A549 (cell line): ENCODE data around the gene C1QL3. TPM values are rescaled to one million over a fixed set of nuclear protein-coding genes. Genes with fewer than 3 reads are reported as not detected.

ENCODE experiments used
- ATAC-seq, 2 experiments: fragments of 200-7000 bp in 1 of 2; fragments of >200 bp in 1 of 2; cut with Nextera tagmentation in 1 of 2; cut with Tn5 transposase in 1 of 2; 3 replicates each; pipeline versions ENCODE4 v1.8.0 to v1.9.1; 2018 to 2020; ENCODE audit warnings: mild to moderate bottlenecking in 1 of 2, moderate library complexity in 1 of 2
- CTCF ChIA-PET: fragments of 300-600 bp; sonication (Branson Sonifier 250); formaldehyde crosslinking; extraction: SDS; loops from one replicate; lab custom pipeline; 2021; ENCODE audit warnings: antibody characterized with exemption, inconsistent platforms; lab: Yijun Ruan, JAX
- POLR2A ChIA-PET: fragments of 350-600 bp; formaldehyde crosslinking; extraction: SDS; loops from one replicate; lab custom pipeline; 2021; ENCODE audit warnings: antibody characterized with exemption, inconsistent platforms; lab: Yijun Ruan, JAX
- DNase-seq, 2 experiments: peaks; one replicate each; pipeline versions ENCODE4 v3.0.0 to v3.0.0-alpha.2; 2011 to 2016; ENCODE audit warnings: low read depth in 1 of 2, low spot score in 1 of 2
- FAIRE-seq: peaks from 2 replicates; lab custom pipeline; 2011; peaks lifted over from hg19 to GRCh38; lab: Jason Lieb, UNC
- H3K27ac ChIP-seq, 2 experiments: fragments of >200 bp; sonication (Bioruptor Twin); formaldehyde crosslinking; 3 replicates each; pipeline ENCODE4 v1.5.1; 2016 to 2017
- H3K4me1 ChIP-seq: fragments of >200 bp; sonication (Bioruptor Twin); formaldehyde crosslinking; 3 replicates; pipeline ENCODE4 v1.6.1; 2016
- H3K4me2 ChIP-seq: fragments of >200 bp; sonication (Bioruptor Twin); formaldehyde crosslinking; 3 replicates; pipeline ENCODE4 v1.6.1; 2016
- H3K4me3 ChIP-seq: fragments of >200 bp; sonication (Bioruptor Twin); formaldehyde crosslinking; 3 replicates; pipeline ENCODE4 v1.5.1; 2016
- H3K9me3 ChIP-seq: fragments of >200 bp; sonication (Bioruptor Twin); formaldehyde crosslinking; 3 replicates; pipeline ENCODE4 v1.6.1; 2016
- CEBPB ChIP-seq, 2 experiments: fragments of >200 bp in 1 of 2; sonication (Bioruptor Twin) in 1 of 2; formaldehyde crosslinking in 1 of 2; IDR thresholded peaks; 2 replicates each; pipeline ENCODE4 v1.6.1; 2012 to 2016
- EHMT2 ChIP-seq: fragments of 200-600 bp; sonication (generic); IDR thresholded peaks from 2 replicates; pipeline ENCODE4 v1.6.1; 2016; ENCODE audit warnings: antibody characterized with exemption, low read depth, mild to moderate bottlenecking, moderate library complexity
- FOSB ChIP-seq: fragments of 250-450 bp; sonication (Bioruptor Pico); IDR thresholded peaks from 2 replicates; pipeline ENCODE4 v1.5.0; 2020; ENCODE audit warnings: mild to moderate bottlenecking, moderate library complexity
- FOSL2 ChIP-seq, 2 experiments: fragments of 450-650 bp in 1 of 2; fragments of >200 bp in 1 of 2; sonication (Bioruptor Twin) in 1 of 2; formaldehyde crosslinking; IDR thresholded peaks; 2 replicates each; pipeline versions ENCODE4 v1.5.0 to v1.6.1; 2016 to 2020; ENCODE audit warnings: mild to moderate bottlenecking in 1 of 2, moderate library complexity in 1 of 2
- RFX5 ChIP-seq: fragments of 450-650 bp; IDR thresholded peaks from 2 replicates; pipeline ENCODE4 v1.7.1; 2014; ENCODE audit warnings: antibody characterized with exemption, mild to moderate bottlenecking, moderate library complexity
- RNF2 ChIP-seq: fragments of 200-600 bp; sonication (generic); IDR thresholded peaks from 2 replicates; pipeline ENCODE4 v1.6.1; 2016; ENCODE audit warnings: low read depth, mild to moderate bottlenecking, antibody characterized with exemption, moderate library complexity, borderline replicate concordance
- TFCP2L1 ChIP-seq: fragments of 250-450 bp; sonication (Bioruptor Pico); IDR thresholded peaks from 2 replicates; pipeline ENCODE4 v1.5.0; 2021; ENCODE audit warnings: mild to moderate bottlenecking
- TP53 ChIP-seq: fragments of 250-450 bp; sonication (Bioruptor Pico); IDR thresholded peaks from 2 replicates; pipeline ENCODE4 v1.5.0; 2021; ENCODE audit warnings: mild to moderate bottlenecking, moderate library complexity
- ZSCAN20 ChIP-seq: fragments of 250-450 bp; sonication (Bioruptor Pico); IDR thresholded peaks from 2 replicates; pipeline ENCODE4 v1.8.0; 2022; ENCODE audit warnings: mild to moderate bottlenecking, moderate library complexity
- WGBS: methylation state at CpG from one replicate; pipeline ENCODE4 v1.1.6; 2017; ENCODE audit errors: missing lambda C conversion rate; 5-methylcytosine and 5-hydroxymethylcytosine counted together
- polyA plus RNA-seq, 4 experiments: library from polyadenylated mRNA; depleted of rRNA in 3 of 4; stranded (reverse); fragments of >200 nt; fragmentation: RNase III in 1 of 4; extraction: RNeasy Plus Mini Kit Qiagen cat#74134 plus additional on column Dnase treatment in 1 of 4; gene quantifications; 2 replicates in 3 of 4; 3 replicates in 1 of 4; pipeline ENCODE4 v1.2.3, GENCODE V29; 2011 to 2017
- TF ChIP-seq, protein P1 (sequence below): fragments of 250-450 bp; sonication (Bioruptor Pico); IDR thresholded peaks from 2 replicates; pipeline ENCODE4 v1.5.0; 2020; ENCODE audit warnings: low read depth, mild to moderate bottlenecking, moderate library complexity
- TF ChIP-seq, protein P2 (sequence below): fragments of >200 bp; sonication (Bioruptor Twin); formaldehyde crosslinking; IDR thresholded peaks from 3 replicates; pipeline ENCODE4 v1.6.1; 2016
- TF ChIP-seq, protein P3 (sequence below): fragments of 150-350 bp; IDR thresholded peaks from 2 replicates; pipeline ENCODE4 v1.6.1; 2014; ENCODE audit warnings: low read depth, mild to moderate bottlenecking, low read length
- TF ChIP-seq, protein P4 (sequence below): fragments of 200-600 bp; sonication (generic); IDR thresholded peaks from 2 replicates; pipeline ENCODE4 v1.6.1; 2016; ENCODE audit warnings: antibody characterized with exemption, mild to moderate bottlenecking, moderate library complexity
- TF ChIP-seq, protein P5 (sequence below): fragments of 450-650 bp; IDR thresholded peaks from 2 replicates; pipeline ENCODE4 v1.6.1; 2014; ENCODE audit warnings: antibody characterized with exemption

The C1QL3 gene
- polyA plus RNA-seq, 2 of the 4 experiments (the other 2 are of a cell fraction), result not detected

DNA sequence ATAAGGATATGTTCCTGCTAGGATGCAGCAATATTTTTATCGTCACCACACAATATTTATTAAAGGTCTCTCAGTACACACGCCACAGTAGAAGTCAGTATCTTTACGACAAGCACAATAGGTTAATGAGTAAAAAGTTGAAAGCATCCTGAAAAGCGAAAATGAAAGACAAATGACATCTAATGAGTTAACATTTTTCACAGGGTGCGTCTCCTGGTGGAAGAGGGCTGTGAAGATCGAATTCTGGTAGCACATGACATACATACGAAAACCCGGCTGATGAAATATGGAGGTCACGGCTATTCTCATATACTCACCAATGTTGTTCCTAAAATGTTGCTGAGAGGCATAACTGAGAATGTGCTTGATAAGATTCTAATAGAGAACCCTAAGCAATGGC lies 10.8 kb downstream of the C1QL3 start:
- DNase-seq, result no peak
- Histone ChIP-seq H3K27ac (no peak overlapping the region), H3K9me3 (no peaks in the 10 kb centered on the region), H3K4me2 (no peak overlapping the region), H3K4me3 (no peak overlapping the region), H3K4me1 (no peaks in the 10 kb centered on the region)
- no peak for ATAC-seq
- FAIRE-seq, result no peak
- TF ChIP-seq RNF2 (no peak), RFX5 (no peak), TFCP2L1 (CRISPR knock-in tag) (no peak), ZSCAN20 (no peak)
- TF ChIP-seq, protein P1, sequence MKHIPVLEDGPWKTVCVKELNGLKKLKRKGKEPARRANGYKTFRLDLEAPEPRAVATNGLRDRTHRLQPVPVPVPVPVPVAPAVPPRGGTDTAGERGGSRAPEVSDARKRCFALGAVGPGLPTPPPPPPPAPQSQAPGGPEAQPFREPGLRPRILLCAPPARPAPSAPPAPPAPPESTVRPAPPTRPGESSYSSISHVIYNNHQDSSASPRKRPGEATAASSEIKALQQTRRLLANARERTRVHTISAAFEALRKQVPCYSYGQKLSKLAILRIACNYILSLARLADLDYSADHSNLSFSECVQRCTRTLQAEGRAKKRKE (CRISPR knock-in tag), result no peak
- TF ChIP-seq, all 56 proteins: peak for 0
- 88% methylated on average over 9 of the region's 9 CpGs for WGBS
- POLR2A ChIA-PET, result interaction anchor here (0.6 kb wide), 1 partner anchor 74 kb away, joined by 3 read pairs; the partner anchor contains the start of gene PTER
- CTCF ChIA-PET, result interaction anchor here (0.6 kb wide), 1 partner anchor 685 kb away, joined by 3 read pairs; no protein-coding TSS in a partner anchor

DNA sequence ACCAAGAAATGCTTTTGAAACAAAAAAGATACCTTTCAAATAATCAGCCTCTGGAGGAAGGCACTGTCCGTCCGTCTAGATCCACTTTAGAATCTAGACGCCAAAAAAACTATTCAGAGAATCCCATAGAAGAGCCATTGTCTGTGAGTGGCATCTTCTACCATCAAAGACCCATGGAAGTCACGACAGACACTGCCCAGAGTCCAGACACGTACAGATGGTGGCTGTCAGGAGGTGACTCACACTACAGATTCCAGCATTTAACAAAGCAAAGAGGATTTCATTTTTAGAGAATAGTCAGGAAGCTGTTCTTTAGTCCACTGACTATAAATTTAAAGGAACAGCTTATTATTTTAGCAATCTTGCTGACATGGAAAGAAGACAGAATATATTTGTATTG lies 11.7 kb downstream of the C1QL3 start:
- POLR2A ChIA-PET, result no interaction called here
- ATAC-seq, result no peak
- CTCF ChIA-PET, result no interaction called here
- no peak for FAIRE-seq
- Histone ChIP-seq H3K9me3 (no peaks in the 10 kb centered on the region), H3K4me2 (no peak overlapping the region), H3K27ac (no peak overlapping the region), H3K4me3 (no peak overlapping the region), H3K4me1 (no peaks in the 10 kb centered on the region)
- no peak for DNase-seq
- WGBS, result 60% methylated on average over 5 of the region's 5 CpGs
- TF ChIP-seq TP53 (CRISPR knock-in tag), result no peak
- TF ChIP-seq CEBPB (IDR thresholded peaks at IDR 0.05), result no peak
- TF ChIP-seq, protein P2, sequence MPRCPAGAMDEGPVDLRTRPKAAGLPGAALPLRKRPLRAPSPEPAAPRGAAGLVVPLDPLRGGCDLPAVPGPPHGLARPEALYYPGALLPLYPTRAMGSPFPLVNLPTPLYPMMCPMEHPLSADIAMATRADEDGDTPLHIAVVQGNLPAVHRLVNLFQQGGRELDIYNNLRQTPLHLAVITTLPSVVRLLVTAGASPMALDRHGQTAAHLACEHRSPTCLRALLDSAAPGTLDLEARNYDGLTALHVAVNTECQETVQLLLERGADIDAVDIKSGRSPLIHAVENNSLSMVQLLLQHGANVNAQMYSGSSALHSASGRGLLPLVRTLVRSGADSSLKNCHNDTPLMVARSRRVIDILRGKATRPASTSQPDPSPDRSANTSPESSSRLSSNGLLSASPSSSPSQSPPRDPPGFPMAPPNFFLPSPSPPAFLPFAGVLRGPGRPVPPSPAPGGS, result no peak
- TF ChIP-seq FOSL2 (IDR thresholded peaks at IDR 0.05), result no peak
- no peak for TF ChIP-seq FOSL2 (CRISPR knock-in tag; IDR thresholded peaks at IDR 0.05)
- no peak for TF ChIP-seq ZSCAN20
- no peak for TF ChIP-seq FOSB
- TF ChIP-seq, protein P3, sequence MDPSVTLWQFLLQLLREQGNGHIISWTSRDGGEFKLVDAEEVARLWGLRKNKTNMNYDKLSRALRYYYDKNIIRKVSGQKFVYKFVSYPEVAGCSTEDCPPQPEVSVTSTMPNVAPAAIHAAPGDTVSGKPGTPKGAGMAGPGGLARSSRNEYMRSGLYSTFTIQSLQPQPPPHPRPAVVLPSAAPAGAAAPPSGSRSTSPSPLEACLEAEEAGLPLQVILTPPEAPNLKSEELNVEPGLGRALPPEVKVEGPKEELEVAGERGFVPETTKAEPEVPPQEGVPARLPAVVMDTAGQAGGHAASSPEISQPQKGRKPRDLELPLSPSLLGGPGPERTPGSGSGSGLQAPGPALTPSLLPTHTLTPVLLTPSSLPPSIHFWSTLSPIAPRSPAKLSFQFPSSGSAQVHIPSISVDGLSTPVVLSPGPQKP, result no peak
- TF ChIP-seq, protein P4, sequence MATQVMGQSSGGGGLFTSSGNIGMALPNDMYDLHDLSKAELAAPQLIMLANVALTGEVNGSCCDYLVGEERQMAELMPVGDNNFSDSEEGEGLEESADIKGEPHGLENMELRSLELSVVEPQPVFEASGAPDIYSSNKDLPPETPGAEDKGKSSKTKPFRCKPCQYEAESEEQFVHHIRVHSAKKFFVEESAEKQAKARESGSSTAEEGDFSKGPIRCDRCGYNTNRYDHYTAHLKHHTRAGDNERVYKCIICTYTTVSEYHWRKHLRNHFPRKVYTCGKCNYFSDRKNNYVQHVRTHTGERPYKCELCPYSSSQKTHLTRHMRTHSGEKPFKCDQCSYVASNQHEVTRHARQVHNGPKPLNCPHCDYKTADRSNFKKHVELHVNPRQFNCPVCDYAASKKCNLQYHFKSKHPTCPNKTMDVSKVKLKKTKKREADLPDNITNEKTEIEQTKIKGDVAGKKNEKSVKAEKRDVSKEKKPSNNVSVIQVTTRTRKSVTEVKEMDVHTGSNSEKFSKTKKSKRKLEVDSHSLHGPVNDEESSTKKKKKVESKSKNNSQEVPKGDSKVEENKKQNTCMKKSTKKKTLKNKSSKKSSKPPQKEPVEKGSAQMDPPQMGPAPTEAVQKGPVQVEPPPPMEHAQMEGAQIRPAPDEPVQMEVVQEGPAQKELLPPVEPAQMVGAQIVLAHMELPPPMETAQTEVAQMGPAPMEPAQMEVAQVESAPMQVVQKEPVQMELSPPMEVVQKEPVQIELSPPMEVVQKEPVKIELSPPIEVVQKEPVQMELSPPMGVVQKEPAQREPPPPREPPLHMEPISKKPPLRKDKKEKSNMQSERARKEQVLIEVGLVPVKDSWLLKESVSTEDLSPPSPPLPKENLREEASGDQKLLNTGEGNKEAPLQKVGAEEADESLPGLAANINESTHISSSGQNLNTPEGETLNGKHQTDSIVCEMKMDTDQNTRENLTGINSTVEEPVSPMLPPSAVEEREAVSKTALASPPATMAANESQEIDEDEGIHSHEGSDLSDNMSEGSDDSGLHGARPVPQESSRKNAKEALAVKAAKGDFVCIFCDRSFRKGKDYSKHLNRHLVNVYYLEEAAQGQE, result no peak
- TF ChIP-seq EHMT2, result no peak
- TF ChIP-seq, protein P5, sequence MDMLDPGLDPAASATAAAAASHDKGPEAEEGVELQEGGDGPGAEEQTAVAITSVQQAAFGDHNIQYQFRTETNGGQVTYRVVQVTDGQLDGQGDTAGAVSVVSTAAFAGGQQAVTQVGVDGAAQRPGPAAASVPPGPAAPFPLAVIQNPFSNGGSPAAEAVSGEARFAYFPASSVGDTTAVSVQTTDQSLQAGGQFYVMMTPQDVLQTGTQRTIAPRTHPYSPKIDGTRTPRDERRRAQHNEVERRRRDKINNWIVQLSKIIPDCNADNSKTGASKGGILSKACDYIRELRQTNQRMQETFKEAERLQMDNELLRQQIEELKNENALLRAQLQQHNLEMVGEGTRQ, result no peak
